Thyroid gland (tissue), 4 donors: Measurements from ENCODE around the gene TREH. TPM values are rescaled to one million over a fixed set of nuclear protein-coding genes. Genes with fewer than 3 reads are reported as not detected.

Experiments
- DNase-seq, 2 donors: peaks; one replicate each; pipeline ENCODE4 v3.0.0-alpha.2; 2019
- H3K27ac ChIP-seq, 3 donors: fragments of 200-600 bp; sonication (generic); 1 replicate in 2 of 3; 2 replicates in 1 of 3; pipeline ENCODE4 v1.5.1; 2016 to 2019; ENCODE audit warnings: mild to moderate bottlenecking in 1 of 3, moderate library complexity in 1 of 3
- H3K27me3 ChIP-seq: fragments of 200-600 bp; sonication (generic); one replicate; pipeline ENCODE4 v1.5.1; 2019
- H3K36me3 ChIP-seq, 2 donors: fragments of 200-600 bp; sonication (generic); one replicate each; pipeline ENCODE4 v1.5.1; 2016 to 2019
- H3K4me1 ChIP-seq, 2 donors: fragments of 200-600 bp; sonication (generic); one replicate each; pipeline ENCODE4 v1.5.1; 2017 to 2019
- H3K4me3 ChIP-seq, 3 donors: fragments of 200-600 bp; sonication (generic); replicated peaks in 1 of 3; 1 replicate in 2 of 3; 2 replicates in 1 of 3; pipeline ENCODE4 v1.5.1; 2016; ENCODE audit warnings: mild to moderate bottlenecking in 1 of 3
- H3K9me3 ChIP-seq: fragments of 200-600 bp; sonication (generic); one replicate; pipeline ENCODE4 v1.5.1; 2017
- POLR2A ChIP-seq, 2 donors: fragments of 450-650 bp; IDR thresholded peaks; one replicate each; pipeline ENCODE4 v1.6.1; 2017; ENCODE audit warnings: antibody characterized with exemption in 2 of 2, mild to moderate bottlenecking in 2 of 2, moderate library complexity in 1 of 2
- WGBS, 2 donors: methylation state at CpG; one replicate each; pipeline ENCODE4 v1.1.5; 2017; 5-methylcytosine and 5-hydroxymethylcytosine counted together
- intact Hi-C: fragments of 100-400 bp; cut with DNase I; formaldehyde crosslinking; loops from one replicate; pipeline ENCODE4 v1.15.1; 2023
- total RNA-seq, 4 donors: library from RNA; depleted of rRNA; stranded (reverse); fragments of >200 nt; gene quantifications; one replicate each; pipeline ENCODE4 v1.2.3, GENCODE V29; 2016
- TF ChIP-seq, protein P1 (sequence below), 6 experiments: fragments of 200-600 bp in 3 of 6; fragments of 450-650 bp in 3 of 6; sonication (generic) in 3 of 6; IDR thresholded peaks; one replicate each; pipeline ENCODE4 v1.5.1; 2016 to 2019; ENCODE audit warnings: antibody characterized with exemption in 6 of 6, mild to moderate bottlenecking in 2 of 6, inconsistent platforms in 1 of 6, moderate library complexity in 1 of 6

The TREH gene
- total RNA-seq, 4 donors from 2014 or later, result not detected

GRCh38 chr11:118636569-118637290 is 42.7 kb downstream of the TREH start:
- H3K27me3 ChIP-seq, result no peaks in the 10 kb centered on the region
- H3K4me1 ChIP-seq, result peaks cover 46 to 61% of the 10 kb centered on the region in 2 donors
- H3K27ac ChIP-seq, result peak overlapping the region in 1 of 3 donors; percentile 74
- intact Hi-C loops, result no loop called here
- no peak for DNase-seq
- H3K4me3 ChIP-seq, result no peak overlapping the region
- H3K9me3 ChIP-seq, result no peaks in the 10 kb centered on the region
- WGBS, 2 donors, result 70 to 84% methylated on average over 8 of the region's 8 CpGs
- no peak for TF ChIP-seq POLR2A (IDR thresholded peaks at IDR 0.05)
- TF ChIP-seq, protein P1, sequence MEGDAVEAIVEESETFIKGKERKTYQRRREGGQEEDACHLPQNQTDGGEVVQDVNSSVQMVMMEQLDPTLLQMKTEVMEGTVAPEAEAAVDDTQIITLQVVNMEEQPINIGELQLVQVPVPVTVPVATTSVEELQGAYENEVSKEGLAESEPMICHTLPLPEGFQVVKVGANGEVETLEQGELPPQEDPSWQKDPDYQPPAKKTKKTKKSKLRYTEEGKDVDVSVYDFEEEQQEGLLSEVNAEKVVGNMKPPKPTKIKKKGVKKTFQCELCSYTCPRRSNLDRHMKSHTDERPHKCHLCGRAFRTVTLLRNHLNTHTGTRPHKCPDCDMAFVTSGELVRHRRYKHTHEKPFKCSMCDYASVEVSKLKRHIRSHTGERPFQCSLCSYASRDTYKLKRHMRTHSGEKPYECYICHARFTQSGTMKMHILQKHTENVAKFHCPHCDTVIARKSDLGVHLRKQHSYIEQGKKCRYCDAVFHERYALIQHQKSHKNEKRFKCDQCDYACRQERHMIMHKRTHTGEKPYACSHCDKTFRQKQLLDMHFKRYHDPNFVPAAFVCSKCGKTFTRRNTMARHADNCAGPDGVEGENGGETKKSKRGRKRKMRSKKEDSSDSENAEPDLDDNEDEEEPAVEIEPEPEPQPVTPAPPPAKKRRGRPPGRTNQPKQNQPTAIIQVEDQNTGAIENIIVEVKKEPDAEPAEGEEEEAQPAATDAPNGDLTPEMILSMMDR (IDR thresholded peaks at IDR 0.05), result no peak
- peaks cover 6 to 8% of the 10 kb centered on the region in 2 donors for H3K36me3 ChIP-seq

GRCh38 chr11:118635642-118636041 is 43.8 kb downstream of the TREH start:
- WGBS, 2 donors, result 25 to 34% methylated on average over 2 of the region's 2 CpGs
- intact Hi-C loops, result no loop called here
- H3K27ac ChIP-seq, result peak overlapping the region; percentile 74 to 79 (median 77)
- H3K27me3 ChIP-seq, result no peaks in the 10 kb centered on the region
- H3K4me3 ChIP-seq, result peak overlapping the region in 1 of 3 donors; percentile 21
- TF ChIP-seq, protein P1 (IDR thresholded peaks at IDR 0.05), result no peak
- peaks cover 8 to 13% of the 10 kb centered on the region in 2 donors for H3K36me3 ChIP-seq
- H3K9me3 ChIP-seq, result no peaks in the 10 kb centered on the region
- peaks cover 35 to 50% of the 10 kb centered on the region in 2 donors for H3K4me1 ChIP-seq
- DNase-seq, result peak; percentile 43 to 45

DNA sequence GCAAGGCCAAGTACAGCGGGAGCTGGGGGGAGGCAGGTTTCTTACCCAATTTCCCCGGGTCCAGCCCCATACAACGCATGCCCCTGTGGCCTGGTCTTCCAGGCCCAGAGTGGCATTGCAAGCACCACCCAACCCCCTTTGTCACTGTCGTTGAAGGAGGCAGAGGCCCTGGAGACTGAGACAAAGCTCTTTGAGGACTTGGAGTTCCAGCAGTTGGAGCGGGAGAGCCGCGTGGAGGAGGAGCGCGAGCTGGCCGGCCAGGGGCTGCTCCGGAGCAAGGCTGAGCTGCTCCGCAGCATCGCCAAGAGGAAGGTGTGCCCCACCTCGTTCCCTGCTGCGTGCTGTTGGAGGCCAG is 44.2 kb downstream of the TREH start:
- H3K4me1 ChIP-seq, result peaks cover 31 to 46% of the 10 kb centered on the region in 2 donors
- WGBS, 2 donors, result 17 to 32% methylated on average over 14 to 15 of the region's 15 CpGs
- H3K27me3 ChIP-seq, result no peaks in the 10 kb centered on the region
- TF ChIP-seq, protein P1 (IDR thresholded peaks at IDR 0.05), result no peak
- TF ChIP-seq POLR2A (IDR thresholded peaks at IDR 0.05), result peak in 1 of 2 donors; percentile 24
- intact Hi-C loops, result no loop called here
- peaks cover 8 to 13% of the 10 kb centered on the region in 2 donors for H3K36me3 ChIP-seq
- no peaks in the 10 kb centered on the region for H3K9me3 ChIP-seq
- H3K27ac ChIP-seq, result peak overlapping the region; percentile 74 to 79 (median 77)
- peak overlapping the region in 1 of 3 donors; percentile 21 for H3K4me3 ChIP-seq
- peak; percentile 75 to 76 for DNase-seq

DNA sequence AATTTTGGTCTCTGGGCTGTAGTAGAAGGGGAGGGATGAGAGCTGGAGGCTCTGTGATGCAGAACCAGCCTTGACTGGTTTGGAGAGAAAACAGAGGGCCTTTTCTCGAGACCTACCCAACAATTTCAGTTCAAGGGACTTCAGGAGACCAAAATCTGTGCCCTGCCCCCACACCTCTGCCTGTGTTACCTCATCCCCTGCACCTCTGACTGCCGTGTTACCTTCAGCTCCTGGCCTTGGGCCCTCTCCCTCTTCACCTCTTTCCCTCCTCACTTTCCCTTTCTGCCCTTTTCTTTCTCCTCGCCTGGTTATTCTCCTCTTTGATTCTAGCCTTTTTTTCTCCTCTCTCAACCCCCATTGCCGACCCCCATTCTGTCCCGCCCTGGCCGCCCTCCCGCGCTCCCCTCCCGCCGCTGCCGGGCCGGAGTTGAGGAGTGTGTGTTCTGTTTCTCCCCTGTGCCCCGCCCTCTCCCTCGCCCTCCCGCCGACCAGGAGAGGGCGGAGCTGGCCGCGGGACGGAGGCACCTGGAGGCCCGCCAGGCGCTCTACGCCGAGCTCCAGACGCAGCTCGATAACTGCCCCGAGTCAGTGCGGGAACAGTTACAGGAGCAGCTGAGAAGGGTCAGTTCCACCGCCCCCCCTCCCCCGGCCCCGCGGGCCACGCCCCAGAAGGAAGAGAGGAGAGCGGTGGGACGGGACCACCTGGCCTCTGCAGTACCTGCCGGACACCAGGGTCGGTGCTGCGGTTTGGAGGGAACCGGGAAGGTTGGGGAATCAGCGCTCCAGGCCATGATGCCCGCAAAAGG is 44.8 kb downstream of the TREH start:
- H3K9me3 ChIP-seq, result no peaks in the 10 kb centered on the region
- DNase-seq, result peak; percentile 92
- H3K4me3 ChIP-seq, result peak overlapping the region in 1 of 3 donors; percentile 21
- WGBS, 2 donors, result 23 to 28% methylated on average over 35 to 37 of the region's 41 CpGs
- intact Hi-C loops, result no loop called here
- H3K27me3 ChIP-seq, result no peaks in the 10 kb centered on the region
- TF ChIP-seq, protein P1 (IDR thresholded peaks at IDR 0.05), result peak in 2 of 6 experiments; percentile 27 to 32
- peak in 1 of 2 donors; percentile 55 for TF ChIP-seq POLR2A (IDR thresholded peaks at IDR 0.05)
- H3K27ac ChIP-seq, result peak overlapping the region; percentile 74 to 79 (median 77)
- peaks cover 27 to 40% of the 10 kb centered on the region in 2 donors for H3K4me1 ChIP-seq
- peaks cover 8 to 13% of the 10 kb centered on the region in 2 donors for H3K36me3 ChIP-seq
